ENCODE data around the gene ACTL9.

GRCh38 chr19:8655340-8655709, 43.3 kb downstream of the ACTL9 start:
- TF ChIP-seq POLR2A (IDR thresholded peaks at IDR 0.05; ENCODE audit: low read depth, low read length) (no peak), EZH2 (IDR thresholded peaks at IDR 0.05; ENCODE audit: borderline replicate concordance, low read depth, low read length, severe bottlenecking) (no peak), CTCF (IDR thresholded peaks at IDR 0.05; ENCODE audit: extremely low read depth in 1 of 2, insufficient read depth in 1 of 2, low read depth in 1 of 2, low read length in 2 of 2) (no peak)
